H1 (cell line): ENCODE results near the gene ULK1. TPM values are rescaled to one million over a fixed set of nuclear protein-coding genes. Genes with fewer than 3 reads are reported as not detected.

Source experiments
- CHD7 ChIP-seq: fragments of 300-600 bp; sonication (generic); IDR thresholded peaks from 2 replicates; pipeline ENCODE4 v1.7.1; 2012; ENCODE audit warnings: low read length, moderate library complexity, mild to moderate bottlenecking, inconsistent platforms; ENCODE audit not compliant: insufficient replicate concordance
- CTBP2 ChIP-seq: IDR thresholded peaks from 2 replicates; pipeline ENCODE4 v1.7.0; 2011; ENCODE audit warnings: borderline replicate concordance, mild to moderate bottlenecking, moderate library complexity, mixed read lengths, low read length; ENCODE audit not compliant: insufficient read depth, insufficient read length
- EGR1 ChIP-seq: IDR thresholded peaks from 2 replicates; pipeline ENCODE4 v1.6.1; 2011; ENCODE audit warnings: low read depth, low read length, borderline replicate concordance
- FOSL1 ChIP-seq: IDR thresholded peaks from 2 replicates; pipeline ENCODE4 v1.6.1; 2011; ENCODE audit warnings: mild to moderate bottlenecking, low read depth, low read length, moderate library complexity; ENCODE audit not compliant: insufficient read depth
- JUND ChIP-seq: IDR thresholded peaks from 2 replicates; pipeline ENCODE4 v1.6.1; 2011; ENCODE audit warnings: mild to moderate bottlenecking, improper control_type of control experiment, low read length
- NRF1 ChIP-seq: IDR thresholded peaks from 2 replicates; pipeline ENCODE4 v1.6.1; 2011; ENCODE audit warnings: mild to moderate bottlenecking, low read depth, low read length, improper control_type of control experiment
- POU5F1 ChIP-seq: IDR thresholded peaks from 2 replicates; pipeline ENCODE4 v1.6.1; 2011; ENCODE audit warnings: low read depth, mild to moderate bottlenecking, low read length, moderate library complexity
- SP1 ChIP-seq: IDR thresholded peaks from 2 replicates; pipeline ENCODE4 v1.6.1; 2011; ENCODE audit warnings: low read depth, low read length
- TBP ChIP-seq: IDR thresholded peaks from 2 replicates; pipeline ENCODE4 v1.6.1; 2011; ENCODE audit warnings: low read depth, low read length, improper control_type of control experiment
- YY1 ChIP-seq: IDR thresholded peaks from 2 replicates; pipeline ENCODE4 v1.6.1; 2011; ENCODE audit warnings: low read depth, mild to moderate bottlenecking, low read length
- polyA plus RNA-seq, 7 experiments: library from polyadenylated mRNA; depleted of rRNA in 3 of 7; stranded (reverse) in 5 of 7; unstranded in 2 of 7; fragments of >200 nt in 5 of 7; fragments of 200-250 nt in 2 of 7; gene quantifications; 1 replicate in 5 of 7; 2 replicates in 1 of 7; 4 replicates in 1 of 7; pipeline versions ENCODE4 v1.2.1 to v1.2.3, GENCODE V29; 2011 to 2013; ENCODE audit warnings: missing spikeins in 2 of 7, mixed read lengths in 2 of 7
- total RNA-seq: library from RNA; stranded (reverse); fragmentation: NEBNext Ultra II Directional; extraction: Animal tissue kit (Norgen Biotek cat#: 25700); gene quantifications from 2 replicates; pipeline ENCODE4 v1.2.1, GENCODE V29; 2021

ULK1 gene
- total and polyA plus RNA-seq, 2 of the 8 experiments (the other 6 are each of a cell fraction or from before 2014, with no cell fraction given), result 13.0 to 44.1 TPM

GRCh38 chr12:131948166-131948712, 53.8 kb downstream of the ULK1 start (continued):
- TF ChIP-seq CHD7 (no peak), SP1 (no peak), TBP (no peak), EGR1 (no peak), NRF1 (no peak), FOSL1 (no peak), CTBP2 (no peak), JUND (no peak), YY1 (no peak), POU5F1 (no peak)
